GM18909 (cell line): Measurements from ENCODE around the gene NUFIP2.
"Not testable (repeated sequence)": the region's sequence is repeated elsewhere in the genome, so short reads cannot be mapped to it uniquely, and the experiment has no call there.

ENCODE experiments used
- ATAC-seq: cut with Tn5 transposase; IDR thresholded peaks from one replicate; pipeline ENCODE4 v1.9.1; 2021; ENCODE audit warnings: mild to moderate bottlenecking; ENCODE audit not compliant: unreplicated experiment, poor library complexity

Gene NUFIP2

DNA sequence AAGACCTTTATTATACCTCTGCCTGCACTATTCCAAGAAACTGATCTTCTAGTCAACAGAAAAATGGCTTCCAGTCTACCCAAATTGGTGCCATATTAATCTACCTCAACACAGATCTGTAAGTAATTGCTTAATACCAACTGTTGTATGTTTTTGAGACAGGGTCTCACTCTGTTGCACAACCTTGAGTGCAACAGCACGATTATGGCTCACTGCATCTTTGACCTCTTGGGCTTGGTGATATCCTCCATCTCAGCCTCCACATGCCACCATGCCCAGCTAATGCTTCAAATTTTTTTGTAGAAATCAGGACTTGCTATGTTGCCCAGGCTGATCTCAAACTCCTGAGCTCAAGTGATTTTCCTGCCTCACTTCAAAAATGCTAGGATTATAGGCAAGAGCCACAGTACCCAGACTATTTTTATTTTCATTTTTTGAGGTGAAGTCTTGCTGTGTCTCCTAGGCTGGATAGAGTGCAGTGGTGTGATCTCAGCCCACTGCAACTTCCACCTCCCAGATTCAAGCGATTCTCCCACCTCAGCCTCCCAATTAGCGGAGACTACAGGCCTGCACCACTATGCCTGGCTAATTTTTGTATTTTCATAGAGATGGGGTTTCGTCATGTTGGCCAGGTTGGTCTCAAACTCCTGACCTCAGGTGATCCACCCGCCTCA lies 14.4 kb downstream of the NUFIP2 start:
- no peak for ATAC-seq

- ATAC-seq: no peak
These were observed 15.3 kb downstream of the NUFIP2 start for GRCh38 chr17:29278692-29279091.

- ATAC-seq: no peak
These were observed 20.0 kb downstream of the NUFIP2 start for GRCh38 chr17:29273924-29274323.

- ATAC-seq: not testable (repeated sequence)
These were observed 22.0 kb downstream of the NUFIP2 start for GRCh38 chr17:29271980-29272379.

DNA sequence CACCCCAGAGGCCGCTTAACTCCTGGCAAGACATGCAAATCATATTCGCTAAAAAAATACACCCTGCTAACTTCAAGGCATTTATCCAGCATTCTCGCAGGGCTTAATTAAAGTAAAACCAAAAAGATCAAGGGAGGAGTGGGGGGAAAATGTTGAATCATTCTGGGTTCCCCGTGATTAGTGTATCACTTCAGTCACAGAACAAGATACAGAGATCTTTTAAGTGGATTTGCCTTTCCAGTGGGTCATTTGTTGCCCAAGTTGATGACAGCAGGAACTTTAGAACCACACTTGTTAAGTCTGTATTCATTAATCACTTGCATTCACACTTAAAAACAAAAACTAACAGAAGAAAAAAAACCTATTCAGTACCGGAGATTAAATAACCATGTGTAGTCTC lies 30.0 kb downstream of the NUFIP2 start:
- ATAC-seq: no peak

- no peak for ATAC-seq
These were observed 36.2 kb downstream of the NUFIP2 start for GRCh38 chr17:29257756-29258155.

GRCh38 chr17:29256735-29257466 lies 37.0 kb downstream of the NUFIP2 start:
- no peak for ATAC-seq

DNA sequence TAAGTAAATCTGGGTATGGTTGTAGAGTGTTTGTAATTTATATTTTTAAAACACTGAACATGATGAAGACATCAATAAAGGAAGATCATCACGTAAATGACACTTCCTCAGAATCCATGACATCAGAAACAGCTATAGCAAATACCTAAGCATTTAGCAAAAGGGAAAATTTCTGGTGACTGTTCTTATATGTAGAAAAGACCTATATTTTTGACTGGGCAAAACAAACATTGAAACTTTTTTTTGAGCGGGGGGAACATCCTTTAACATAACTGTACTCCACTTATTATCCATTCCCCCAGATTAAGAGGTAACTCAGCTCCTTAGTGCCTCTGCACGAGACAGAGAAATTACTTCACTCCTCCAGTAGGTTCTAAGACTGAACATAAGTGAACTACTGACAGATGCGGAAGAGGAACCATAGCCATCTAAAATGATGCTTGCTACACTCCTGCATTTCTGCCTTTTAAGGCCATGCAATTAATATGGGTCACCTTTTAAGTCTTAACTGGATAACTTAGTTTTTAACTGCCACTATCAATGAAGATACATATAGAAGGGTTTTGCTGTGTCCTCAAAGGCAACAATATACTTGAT lies 37.9 kb downstream of the NUFIP2 start:
- ATAC-seq: no peak

DNA sequence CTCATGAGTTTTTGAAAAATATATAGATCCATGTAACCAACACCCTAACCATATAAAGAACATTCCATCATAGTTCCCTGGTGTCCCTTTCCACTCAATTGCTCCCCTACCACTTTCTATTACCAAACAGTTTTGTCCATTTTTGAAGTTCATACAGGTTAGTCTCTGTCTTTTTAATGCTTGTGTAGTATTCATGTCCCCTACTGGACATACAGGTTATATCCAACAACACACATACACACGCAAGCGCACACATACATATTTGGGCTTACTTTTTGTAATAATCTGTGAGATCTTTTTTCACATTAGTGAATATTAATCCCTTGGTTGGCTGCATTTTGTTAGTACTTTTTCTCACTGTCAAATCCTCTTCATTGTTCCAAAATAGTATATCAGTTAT lies 40.9 kb downstream of the NUFIP2 start:
- no peak for ATAC-seq

- ATAC-seq: no peak
These were observed 41.7 kb downstream of the NUFIP2 start for GRCh38 chr17:29252101-29252791.

GRCh38 chr17:29251184-29251583 lies 42.8 kb downstream of the NUFIP2 start:
- no peak for ATAC-seq

DNA sequence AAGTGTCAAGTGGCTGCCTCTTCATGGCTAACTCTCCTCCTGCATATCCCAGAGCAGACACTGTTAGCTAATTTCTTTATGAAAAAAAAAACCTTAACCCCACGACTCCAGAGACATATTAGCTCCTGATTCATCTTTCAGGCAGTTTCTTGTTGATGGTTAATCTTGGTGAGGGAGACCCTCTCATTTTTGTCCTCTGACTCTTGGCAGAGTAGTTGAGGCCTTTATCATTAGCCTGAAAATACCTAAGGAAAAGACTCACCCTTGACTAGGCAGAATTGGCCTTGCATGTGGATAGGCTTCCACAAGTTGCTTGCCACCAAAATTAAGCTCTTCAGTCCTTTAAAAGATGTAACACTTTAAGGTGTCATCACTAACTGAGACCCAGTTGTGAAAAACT lies 43.3 kb downstream of the NUFIP2 start:
- ATAC-seq: no peak

DNA sequence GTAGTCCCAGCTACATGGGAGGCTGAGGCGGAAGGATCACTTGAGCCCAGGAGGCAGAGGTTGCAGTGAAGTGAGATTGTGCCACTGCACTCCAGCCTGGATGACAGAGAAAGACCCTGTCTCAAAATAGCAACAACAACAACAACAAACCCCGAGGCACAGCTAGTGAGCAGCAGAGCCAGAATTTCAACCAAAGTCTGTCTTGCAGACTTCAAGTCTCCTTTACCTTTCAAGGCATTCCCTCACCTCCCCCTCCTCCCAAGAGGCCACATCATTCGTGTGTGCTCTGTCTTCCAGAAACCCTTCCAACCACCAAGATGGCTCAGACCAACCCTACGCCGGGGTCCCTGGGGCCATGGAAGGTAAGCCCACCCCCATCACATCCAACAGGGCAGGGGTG lies 45.1 kb downstream of the NUFIP2 start:
- ATAC-seq: no peak

- ATAC-seq: no peak
These were observed 46.7 kb downstream of the NUFIP2 start for GRCh38 chr17:29247219-29247618.

DNA sequence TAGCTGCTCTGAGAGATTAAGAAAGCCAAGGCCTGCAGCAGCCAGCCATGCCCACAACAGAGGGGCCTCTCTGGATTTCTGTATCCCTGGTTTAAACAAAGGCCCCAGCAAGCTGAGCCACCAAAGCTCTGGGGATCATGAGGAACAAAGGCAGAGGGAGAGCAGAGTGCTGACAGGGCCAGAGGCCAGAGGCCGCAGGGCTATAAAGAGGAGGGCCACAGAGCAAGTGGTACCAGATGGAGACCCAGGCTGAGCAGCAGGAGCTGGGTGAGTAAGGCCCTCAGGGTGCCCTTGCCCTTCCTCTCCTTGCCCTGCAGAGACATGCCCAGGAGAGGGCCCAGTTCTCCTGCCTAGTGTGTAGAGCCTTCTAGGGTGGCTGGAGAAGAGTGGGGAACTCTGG lies 47.3 kb downstream of the NUFIP2 start, which contains the start of gene CRYBA1:
Gene CRYBA1, plus strand, starts transcription at position 232 of the 400 bp plus-strand sequence. Its CDS starts 5 bp downstream, at position 237.
- no peak for ATAC-seq

DNA sequence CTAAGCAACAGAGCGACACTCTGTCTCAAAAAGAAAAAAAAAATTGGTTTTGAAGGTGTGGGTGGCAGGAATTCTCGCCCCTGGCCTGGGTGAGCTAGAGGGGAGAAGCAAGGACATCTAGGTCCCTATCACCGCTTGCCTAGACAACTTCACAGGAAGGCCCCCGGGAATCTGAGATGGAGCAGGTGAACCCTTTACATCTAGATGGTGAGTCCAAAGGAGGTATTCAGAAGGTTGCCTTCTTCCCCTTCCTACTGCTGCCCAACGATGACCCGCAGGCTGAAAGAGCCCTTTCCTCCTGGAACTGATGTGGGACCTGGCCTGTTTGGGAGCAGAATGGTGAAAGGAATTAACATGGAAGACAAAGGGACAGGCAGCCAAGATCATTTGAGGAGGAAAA lies 48.5 kb downstream of the NUFIP2 start:
- ATAC-seq: no peak

- no peak for ATAC-seq
These were observed 50.2 kb downstream of the NUFIP2 start for GRCh38 chr17:29243792-29244191.

- ATAC-seq: no peak
These were observed 51.2 kb downstream of the NUFIP2 start for GRCh38 chr17:29242790-29243189.

DNA sequence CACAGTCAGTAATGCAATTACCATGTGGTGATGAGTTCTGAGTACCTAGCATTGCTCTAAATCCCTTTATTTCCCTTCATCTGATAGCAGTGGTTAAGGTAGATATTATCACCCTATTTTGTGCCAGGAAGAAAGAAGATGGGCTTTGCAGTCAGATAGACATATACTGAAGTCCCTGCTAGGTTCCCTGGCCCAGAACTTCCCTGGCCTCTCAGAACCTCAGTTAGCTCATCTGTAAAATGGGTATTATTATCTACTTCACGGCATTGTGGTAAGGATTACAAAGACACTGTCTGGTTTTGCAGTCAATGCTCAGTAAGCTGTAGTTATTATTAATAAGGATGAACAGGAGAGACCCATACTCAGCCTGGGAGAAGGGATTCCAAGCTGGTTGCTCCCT lies 51.9 kb downstream of the NUFIP2 start:
- no peak for ATAC-seq

DNA sequence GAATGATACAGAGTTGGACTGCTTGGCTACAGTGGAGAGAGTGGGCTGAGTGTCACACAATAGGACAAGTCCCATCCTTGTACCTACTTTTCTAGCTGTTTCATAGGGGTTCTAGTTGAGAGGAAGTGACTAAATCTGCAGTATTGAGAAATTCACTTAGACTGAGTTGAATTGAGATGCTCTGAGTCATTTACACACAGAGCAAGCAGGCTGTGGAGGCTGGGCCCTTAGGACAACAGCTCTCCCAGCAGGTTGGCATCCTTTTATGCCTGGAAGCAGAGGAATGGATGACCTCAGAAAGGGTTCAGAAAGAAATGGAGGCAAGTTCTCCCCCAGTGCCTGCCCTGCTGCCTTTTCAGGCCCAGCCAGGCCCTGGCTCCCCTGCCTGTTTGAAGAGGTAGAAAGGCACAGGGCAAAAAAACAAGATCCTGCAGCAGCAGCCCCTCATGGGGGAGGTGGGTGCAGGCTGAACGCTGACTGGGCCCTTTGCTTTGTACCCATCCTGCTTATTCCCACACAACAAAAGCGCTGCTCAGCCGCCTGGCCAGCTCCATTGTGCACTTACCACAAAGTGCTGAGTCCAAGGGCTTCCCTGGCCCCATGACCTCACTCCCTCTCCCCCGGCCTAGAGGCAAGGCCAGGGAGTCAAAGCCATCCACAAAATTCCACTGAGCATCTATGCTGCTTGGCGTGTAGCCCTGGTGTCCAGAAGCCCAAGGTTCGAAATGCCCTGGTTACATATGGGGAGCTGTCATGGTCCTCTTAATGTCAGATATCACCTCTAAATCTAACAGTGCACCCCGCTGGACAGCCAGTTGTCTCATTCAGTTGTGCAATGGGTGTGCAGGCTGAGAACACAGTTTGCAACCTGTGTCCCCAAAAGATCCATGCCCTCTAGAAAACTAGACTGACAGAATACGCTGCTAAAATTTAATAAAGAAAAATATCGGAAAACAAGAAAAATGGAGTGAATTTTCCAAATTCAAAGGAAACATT lies 52.7 kb downstream of the NUFIP2 start:
- ATAC-seq: no peak
